Transverse colon (tissue), 4 donors: ENCODE results near the gene MAP3K1. TPM values are rescaled to one million over a fixed set of nuclear protein-coding genes. Genes with fewer than 3 reads are reported as not detected.
A peak's percentile ranks its signal among the peaks of the same experiment; 100 is the strongest.
"Not testable (repeated sequence)": the region's sequence is repeated elsewhere in the genome, so short reads cannot be mapped to it uniquely, and the experiment has no call there.

Experiments
- DNase-seq: peaks from one replicate; pipeline ENCODE4 v3.0.0-alpha.2; 2019
- H3K27ac ChIP-seq, 4 donors: fragments of 200-600 bp; sonication (generic); 2 replicates each; pipeline ENCODE4 v1.5.1; 2016 to 2018; ENCODE audit warnings: inconsistent platforms in 4 of 4
- H3K27me3 ChIP-seq: fragments of 200-600 bp; sonication (generic); 2 replicates; pipeline ENCODE4 v1.5.1; 2017; ENCODE audit warnings: inconsistent platforms
- H3K36me3 ChIP-seq, 4 donors: fragments of 200-600 bp; sonication (generic); 2 replicates each; pipeline ENCODE4 v1.5.1; 2017 to 2019; ENCODE audit warnings: inconsistent platforms in 4 of 4
- H3K4me1 ChIP-seq, 4 donors: fragments of 200-600 bp; sonication (generic); 2 replicates each; pipeline ENCODE4 v1.5.1; 2017 to 2020; ENCODE audit warnings: inconsistent platforms in 4 of 4
- H3K4me3 ChIP-seq, 4 donors: fragments of 200-600 bp; sonication (generic); 1 replicate in 1 of 4; 2 replicates in 3 of 4; pipeline versions ENCODE4 v1.5.1 to v1.6.1; 2017 to 2019; ENCODE audit warnings: inconsistent platforms in 4 of 4
- H3K9me3 ChIP-seq, 2 donors: fragments of 200-600 bp; sonication (generic); 2 replicates each; pipeline ENCODE4 v1.5.1; 2017 to 2019; ENCODE audit warnings: inconsistent platforms in 2 of 2
- EP300 ChIP-seq: sonication (generic); formaldehyde crosslinking; IDR thresholded peaks from one replicate; pipeline ENCODE4 v1.6.1; 2017; ENCODE audit warnings: antibody characterized with exemption, low read depth
- POLR2A ChIP-seq: fragments of 450-650 bp; IDR thresholded peaks from one replicate; pipeline ENCODE4 v1.6.1; 2016; ENCODE audit warnings: antibody characterized with exemption, mild to moderate bottlenecking, moderate library complexity
- POLR2AphosphoS5 ChIP-seq, 3 donors: sonication (generic); formaldehyde crosslinking; IDR thresholded peaks; one replicate each; pipeline ENCODE4 v1.6.1; 2016; ENCODE audit warnings: antibody characterized with exemption in 3 of 3
- WGBS, 2 donors: methylation state at CpG; one replicate each; pipeline ENCODE4 v1.1.5; 2018; ENCODE audit warnings: low coverage in 1 of 2; 5-methylcytosine and 5-hydroxymethylcytosine counted together
- in situ Hi-C, 4 donors: fragments of 200-750 bp; cut with MboI; loops; one replicate each; pipeline versions ENCODE4 v1.15.0 to v1.15.1; 2017; ENCODE audit warnings: low sequenced_read_pairs in 3 of 4, low pct_ligation_motif_present in 1 of 4, low pct_unique_long_range_greater_than_20kb in 1 of 4
- intact Hi-C: fragments of 100-400 bp; cut with DNase I; formaldehyde crosslinking; loops from one replicate; pipeline ENCODE4 v1.15.1; 2023; ENCODE audit warnings: low total_unique reads
- total RNA-seq, 4 donors: library from RNA; depleted of rRNA; stranded (reverse); fragments of >200 nt; gene quantifications; one replicate each; pipeline ENCODE4 v1.1.0, GENCODE V29; 2016
- TF ChIP-seq, protein P1 (sequence below), 5 experiments: fragments of 200-600 bp in 3 of 5; fragments of 450-650 bp in 2 of 5; sonication (generic) in 3 of 5; IDR thresholded peaks; 1 replicate in 2 of 5; 2 replicates in 3 of 5; pipeline ENCODE4 v1.5.1; 2016 to 2017; ENCODE audit warnings: antibody characterized with exemption in 5 of 5, inconsistent platforms in 3 of 5, mild to moderate bottlenecking in 2 of 5, moderate library complexity in 1 of 5

MAP3K1 gene
- total RNA-seq, 4 donors from 2014 or later = 8.6 to 17.3 (median 12.4) TPM

GRCh38 chr5:56818450-56819037 is 3.2 kb downstream of the MAP3K1 start:
- peak overlapping the region in 1 of 4 donors; percentile 13 for H3K4me3 ChIP-seq
- peaks cover 6 to 34% (median 10%) of the 10 kb centered on the region in 4 donors for H3K4me1 ChIP-seq
- peak overlapping the region in 2 of 4 donors; percentile 5 to 34 for H3K27ac ChIP-seq
- in situ Hi-C loops (no loop called here), intact Hi-C loops (no loop called here)
- no peaks in the 10 kb centered on the region for H3K9me3 ChIP-seq
- DNase-seq = no peak
- H3K36me3 ChIP-seq = no peaks in the 10 kb centered on the region
- WGBS, 2 donors = 44 to 62% methylated on average over 3 of the region's 3 CpGs
- H3K27me3 ChIP-seq = no peaks in the 10 kb centered on the region
- TF ChIP-seq POLR2A = no peak
- TF ChIP-seq EP300 = no peak
- TF ChIP-seq, protein P1, sequence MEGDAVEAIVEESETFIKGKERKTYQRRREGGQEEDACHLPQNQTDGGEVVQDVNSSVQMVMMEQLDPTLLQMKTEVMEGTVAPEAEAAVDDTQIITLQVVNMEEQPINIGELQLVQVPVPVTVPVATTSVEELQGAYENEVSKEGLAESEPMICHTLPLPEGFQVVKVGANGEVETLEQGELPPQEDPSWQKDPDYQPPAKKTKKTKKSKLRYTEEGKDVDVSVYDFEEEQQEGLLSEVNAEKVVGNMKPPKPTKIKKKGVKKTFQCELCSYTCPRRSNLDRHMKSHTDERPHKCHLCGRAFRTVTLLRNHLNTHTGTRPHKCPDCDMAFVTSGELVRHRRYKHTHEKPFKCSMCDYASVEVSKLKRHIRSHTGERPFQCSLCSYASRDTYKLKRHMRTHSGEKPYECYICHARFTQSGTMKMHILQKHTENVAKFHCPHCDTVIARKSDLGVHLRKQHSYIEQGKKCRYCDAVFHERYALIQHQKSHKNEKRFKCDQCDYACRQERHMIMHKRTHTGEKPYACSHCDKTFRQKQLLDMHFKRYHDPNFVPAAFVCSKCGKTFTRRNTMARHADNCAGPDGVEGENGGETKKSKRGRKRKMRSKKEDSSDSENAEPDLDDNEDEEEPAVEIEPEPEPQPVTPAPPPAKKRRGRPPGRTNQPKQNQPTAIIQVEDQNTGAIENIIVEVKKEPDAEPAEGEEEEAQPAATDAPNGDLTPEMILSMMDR (IDR thresholded peaks at IDR 0.05) = peak in 2 of 5 experiments; percentile 11

- no peaks in the 10 kb centered on the region for H3K36me3 ChIP-seq
- no peak for DNase-seq
- 50 to 55% methylated on average over 6 of the region's 6 CpGs for WGBS, 2 donors
- peaks cover 6 to 34% (median 9%) of the 10 kb centered on the region in 4 donors for H3K4me1 ChIP-seq
- H3K9me3 ChIP-seq = no peaks in the 10 kb centered on the region
- in situ Hi-C loops = no loop called here
- intact Hi-C loops = no loop called here
- TF ChIP-seq POLR2AphosphoS5 (IDR thresholded peaks at IDR 0.05) = no peak
- no peak for TF ChIP-seq EP300
- no peak for TF ChIP-seq POLR2A
- TF ChIP-seq, protein P1 (IDR thresholded peaks at IDR 0.05) = no peak
- H3K27me3 ChIP-seq = no peaks in the 10 kb centered on the region
- peak overlapping the region in 1 of 4 donors; percentile 13 for H3K4me3 ChIP-seq
- peak overlapping the region in 2 of 4 donors; percentile 5 to 34 for H3K27ac ChIP-seq
Observed at GRCh38 chr5:56819060-56819881, 3.9 kb downstream of the MAP3K1 start.

- H3K27ac ChIP-seq, H3K27me3 ChIP-seq, H3K4me3 ChIP-seq, intact Hi-C loops, H3K36me3 ChIP-seq, in situ Hi-C loops, H3K9me3 ChIP-seq, DNase-seq: not testable (repeated sequence)
- H3K4me1 ChIP-seq = peaks cover 6 to 40% (median 8%) of the 10 kb centered on the region in 4 donors
- 88 to 89% methylated on average over 5 of the region's 5 CpGs for WGBS, 2 donors
Observed at GRCh38 chr5:56821868-56822267, 6.5 kb downstream of the MAP3K1 start.

DNA sequence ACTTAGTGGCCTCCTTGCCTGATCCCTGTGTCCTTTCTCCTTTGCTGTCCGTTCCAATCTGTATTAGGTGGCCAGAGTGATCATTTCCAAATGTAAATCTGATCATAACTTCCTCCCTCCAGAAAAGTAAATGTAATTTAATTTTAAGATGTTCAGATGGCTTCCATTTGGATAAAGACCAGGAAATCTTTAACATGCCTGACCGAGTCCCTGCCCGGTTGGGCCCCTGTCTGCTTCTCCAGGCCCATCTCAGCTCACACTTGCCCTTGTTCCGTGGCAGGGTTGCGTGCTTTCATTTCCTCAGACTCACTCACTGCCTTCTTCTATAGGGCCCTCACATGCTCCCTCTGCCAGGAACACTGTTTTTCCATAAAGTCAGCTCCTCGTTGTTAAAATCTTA is 7.6 kb downstream of the MAP3K1 start:
- intact Hi-C loops (no loop called here), in situ Hi-C loops (no loop called here)
- TF ChIP-seq POLR2A = no peak
- TF ChIP-seq, protein P1 (IDR thresholded peaks at IDR 0.05) = no peak
- TF ChIP-seq EP300 = no peak
- TF ChIP-seq POLR2AphosphoS5 (IDR thresholded peaks at IDR 0.05) = no peak
- Histone ChIP-seq H3K4me3 (no peak overlapping the region), H3K36me3 (no peaks in the 10 kb centered on the region), H3K4me1 (peaks cover 0 to 34% (median under 1%) of the 10 kb centered on the region in 4 donors), H3K9me3 (no peaks in the 10 kb centered on the region), H3K27ac (no peak overlapping the region), H3K27me3 (no peaks in the 10 kb centered on the region)
- 84 to 88% methylated on average over 6 of the region's 6 CpGs for WGBS, 2 donors
- no peak for DNase-seq
